Measurements from ENCODE around the gene IGFBP2. TPM values are rescaled to one million over a fixed set of nuclear protein-coding genes. Genes with fewer than 3 reads are reported as not detected.

The IGFBP2 gene
- total and polyA plus RNA-seq, 2 of the 13 experiments (the other 11 are each of a cell fraction or from before 2014, with no cell fraction given) = 2.0 to 5.8 TPM

DNA sequence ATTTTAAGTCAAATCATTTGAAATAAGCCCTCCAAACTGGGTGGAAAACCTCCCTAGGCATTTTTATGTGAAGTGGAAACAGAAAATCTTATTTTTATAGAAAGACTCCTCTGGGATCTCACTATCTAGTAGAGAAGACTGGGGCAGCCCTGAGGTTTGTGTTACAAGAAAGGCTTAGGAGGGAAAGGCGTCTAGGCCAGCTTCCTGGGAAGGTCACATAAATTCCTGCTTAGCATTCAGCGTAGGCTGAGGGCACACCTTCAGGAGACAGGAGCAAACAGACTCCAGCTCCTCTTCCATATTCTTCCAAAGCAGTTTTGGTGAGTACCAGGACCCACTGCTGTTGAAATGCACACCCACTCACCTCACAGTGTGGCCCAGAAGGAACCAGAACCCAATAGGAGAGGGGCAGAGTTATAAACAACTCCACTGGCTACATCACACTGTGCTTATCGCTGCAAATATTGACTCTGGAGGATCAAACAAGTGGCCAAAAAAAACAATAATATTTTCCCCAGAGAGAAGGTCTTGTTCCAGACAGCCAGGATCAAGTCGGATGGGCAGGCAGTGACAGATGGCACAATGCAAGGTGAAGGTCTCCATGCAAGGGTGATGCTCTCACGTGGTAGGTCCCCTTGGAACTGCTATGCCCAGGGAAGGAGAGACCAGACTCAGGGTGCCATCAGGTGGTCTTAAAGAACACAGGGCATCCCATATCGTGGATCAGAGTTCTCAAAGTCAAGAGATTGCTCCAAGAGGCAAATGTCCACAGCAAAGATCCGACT is 17.7 kb upstream of the IGFBP2 start (continued):
- TF ChIP-seq MED8 (CRISPR knock-in tag; IDR thresholded peaks at IDR 0.05; ENCODE audit: insufficient replicate concordance) (no peak), ZNF598 (CRISPR knock-in tag; IDR thresholded peaks at IDR 0.05; ENCODE audit: borderline replicate concordance) (0 out of 2 replicates have a peak, but pooled peaks have one; percentile 23), NFE2 (CRISPR knock-in tag; IDR thresholded peaks at IDR 0.05) (no peak), GFI1 (CRISPR knock-in tag; IDR thresholded peaks at IDR 0.05; ENCODE audit: borderline replicate concordance) (no peak), ATF7 (IDR thresholded peaks at IDR 0.05) (no peak), ATF7 (CRISPR knock-in tag; IDR thresholded peaks at IDR 0.05) (no peak), HOXA7 (CRISPR knock-in tag; IDR thresholded peaks at IDR 0.05) (no peak), ONECUT2 (CRISPR knock-in tag; IDR thresholded peaks at IDR 0.05) (no peak), REXO4 (CRISPR knock-in tag; IDR thresholded peaks at IDR 0.05; ENCODE audit: borderline replicate concordance) (no peak), ZFP90 (CRISPR knock-in tag; IDR thresholded peaks at IDR 0.05; ENCODE audit: borderline replicate concordance) (no peak), AGO2 (optimal IDR thresholded peaks at IDR 0.05; ENCODE audit: low read depth, low read length) (no peak), NFKB2 (CRISPR knock-in tag; IDR thresholded peaks at IDR 0.05; ENCODE audit: borderline replicate concordance) (no peak), MIER2 (CRISPR knock-in tag; IDR thresholded peaks at IDR 0.05) (no peak; the same call in 1 of the 2 replicates), GTF2F1 (IDR thresholded peaks at IDR 0.05; ENCODE audit: low read length) (no peak), ZNF7 (CRISPR knock-in tag; IDR thresholded peaks at IDR 0.05) (no peak), REL (CRISPR knock-in tag; conservative IDR thresholded peaks at IDR 0.05) (0 out of 2 replicates have a peak, but pooled peaks have one; percentile 58), NFATC3 (CRISPR knock-in tag; IDR thresholded peaks at IDR 0.05) (no peak)
- TF ChIP-seq, protein P1, sequence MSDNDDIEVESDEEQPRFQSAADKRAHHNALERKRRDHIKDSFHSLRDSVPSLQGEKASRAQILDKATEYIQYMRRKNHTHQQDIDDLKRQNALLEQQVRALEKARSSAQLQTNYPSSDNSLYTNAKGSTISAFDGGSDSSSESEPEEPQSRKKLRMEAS (IDR thresholded peaks at IDR 0.05) = no peak
- TF ChIP-seq, protein P2, sequence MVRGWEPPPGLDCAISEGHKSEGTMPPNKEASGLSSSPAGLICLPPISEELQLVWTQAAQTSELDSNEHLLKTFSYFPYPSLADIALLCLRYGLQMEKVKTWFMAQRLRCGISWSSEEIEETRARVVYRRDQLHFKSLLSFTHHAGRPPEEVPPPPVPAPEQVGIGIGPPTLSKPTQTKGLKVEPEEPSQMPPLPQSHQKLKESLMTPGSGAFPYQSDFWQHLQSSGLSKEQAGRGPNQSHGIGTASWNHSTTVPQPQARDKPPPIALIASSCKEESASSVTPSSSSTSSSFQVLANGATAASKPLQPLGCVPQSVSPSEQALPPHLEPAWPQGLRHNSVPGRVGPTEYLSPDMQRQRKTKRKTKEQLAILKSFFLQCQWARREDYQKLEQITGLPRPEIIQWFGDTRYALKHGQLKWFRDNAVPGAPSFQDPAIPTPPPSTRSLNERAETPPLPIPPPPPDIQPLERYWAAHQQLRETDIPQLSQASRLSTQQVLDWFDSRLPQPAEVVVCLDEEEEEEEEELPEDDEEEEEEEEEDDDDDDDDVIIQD (CRISPR knock-in tag; IDR thresholded peaks at IDR 0.05; ENCODE audit: low read depth) = peak; percentile 59; the same call in 1 of the 2 replicates
- TF ChIP-seq, protein P3, sequence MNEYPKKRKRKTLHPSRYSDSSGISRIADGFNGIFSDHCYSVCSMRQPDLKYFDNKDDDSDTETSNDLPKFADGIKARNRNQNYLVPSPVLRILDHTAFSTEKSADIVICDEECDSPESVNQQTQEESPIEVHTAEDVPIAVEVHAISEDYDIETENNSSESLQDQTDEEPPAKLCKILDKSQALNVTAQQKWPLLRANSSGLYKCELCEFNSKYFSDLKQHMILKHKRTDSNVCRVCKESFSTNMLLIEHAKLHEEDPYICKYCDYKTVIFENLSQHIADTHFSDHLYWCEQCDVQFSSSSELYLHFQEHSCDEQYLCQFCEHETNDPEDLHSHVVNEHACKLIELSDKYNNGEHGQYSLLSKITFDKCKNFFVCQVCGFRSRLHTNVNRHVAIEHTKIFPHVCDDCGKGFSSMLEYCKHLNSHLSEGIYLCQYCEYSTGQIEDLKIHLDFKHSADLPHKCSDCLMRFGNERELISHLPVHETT (CRISPR knock-in tag; conservative IDR thresholded peaks at IDR 0.05) = no peak
- TF ChIP-seq, protein P4, sequence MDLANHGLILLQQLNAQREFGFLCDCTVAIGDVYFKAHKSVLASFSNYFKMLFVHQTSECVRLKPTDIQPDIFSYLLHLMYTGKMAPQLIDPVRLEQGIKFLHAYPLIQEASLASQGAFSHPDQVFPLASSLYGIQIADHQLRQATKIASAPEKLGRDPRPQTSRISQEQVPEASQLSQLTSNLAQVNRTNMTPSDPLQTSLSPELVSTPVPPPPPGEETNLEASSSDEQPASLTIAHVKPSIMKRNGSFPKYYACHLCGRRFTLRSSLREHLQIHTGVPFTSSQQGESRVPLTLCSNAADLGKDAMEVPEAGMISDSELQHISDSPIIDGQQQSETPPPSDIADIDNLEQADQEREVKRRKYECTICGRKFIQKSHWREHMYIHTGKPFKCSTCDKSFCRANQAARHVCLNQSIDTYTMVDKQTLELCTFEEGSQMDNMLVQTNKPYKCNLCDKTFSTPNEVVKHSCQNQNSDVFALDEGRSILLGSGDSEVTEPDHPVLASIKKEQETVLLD (CRISPR knock-in tag; IDR thresholded peaks at IDR 0.05; ENCODE audit: low read depth) = no peak
- TF ChIP-seq, protein P5, sequence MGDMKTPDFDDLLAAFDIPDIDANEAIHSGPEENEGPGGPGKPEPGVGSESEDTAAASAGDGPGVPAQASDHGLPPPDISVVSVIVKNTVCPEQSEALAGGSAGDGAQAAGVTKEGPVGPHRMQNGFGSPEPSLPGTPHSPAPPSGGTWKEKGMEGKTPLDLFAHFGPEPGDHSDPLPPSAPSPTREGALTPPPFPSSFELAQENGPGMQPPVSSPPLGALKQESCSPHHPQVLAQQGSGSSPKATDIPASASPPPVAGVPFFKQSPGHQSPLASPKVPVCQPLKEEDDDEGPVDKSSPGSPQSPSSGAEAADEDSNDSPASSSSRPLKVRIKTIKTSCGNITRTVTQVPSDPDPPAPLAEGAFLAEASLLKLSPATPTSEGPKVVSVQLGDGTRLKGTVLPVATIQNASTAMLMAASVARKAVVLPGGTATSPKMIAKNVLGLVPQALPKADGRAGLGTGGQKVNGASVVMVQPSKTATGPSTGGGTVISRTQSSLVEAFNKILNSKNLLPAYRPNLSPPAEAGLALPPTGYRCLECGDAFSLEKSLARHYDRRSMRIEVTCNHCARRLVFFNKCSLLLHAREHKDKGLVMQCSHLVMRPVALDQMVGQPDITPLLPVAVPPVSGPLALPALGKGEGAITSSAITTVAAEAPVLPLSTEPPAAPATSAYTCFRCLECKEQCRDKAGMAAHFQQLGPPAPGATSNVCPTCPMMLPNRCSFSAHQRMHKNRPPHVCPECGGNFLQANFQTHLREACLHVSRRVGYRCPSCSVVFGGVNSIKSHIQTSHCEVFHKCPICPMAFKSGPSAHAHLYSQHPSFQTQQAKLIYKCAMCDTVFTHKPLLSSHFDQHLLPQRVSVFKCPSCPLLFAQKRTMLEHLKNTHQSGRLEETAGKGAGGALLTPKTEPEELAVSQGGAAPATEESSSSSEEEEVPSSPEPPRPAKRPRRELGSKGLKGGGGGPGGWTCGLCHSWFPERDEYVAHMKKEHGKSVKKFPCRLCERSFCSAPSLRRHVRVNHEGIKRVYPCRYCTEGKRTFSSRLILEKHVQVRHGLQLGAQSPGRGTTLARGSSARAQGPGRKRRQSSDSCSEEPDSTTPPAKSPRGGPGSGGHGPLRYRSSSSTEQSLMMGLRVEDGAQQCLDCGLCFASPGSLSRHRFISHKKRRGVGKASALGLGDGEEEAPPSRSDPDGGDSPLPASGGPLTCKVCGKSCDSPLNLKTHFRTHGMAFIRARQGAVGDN (CRISPR knock-in tag; IDR thresholded peaks at IDR 0.05) = no peak; the same call in 1 of the 2 replicates
